Liver (tissue), 9 donors: ENCODE data around the gene PIPOX. TPM values are rescaled to one million over a fixed set of nuclear protein-coding genes. Genes with fewer than 3 reads are reported as not detected.

Source experiments
- DNase-seq: peaks from one replicate; pipeline ENCODE4 v3.0.0-alpha.2; 2017; ENCODE audit warnings: low spot score
- H3K27ac ChIP-seq, 2 donors: one replicate each; pipeline ENCODE4 v1.7.0; 2013; ENCODE audit warnings: inconsistent platforms in 2 of 2, low read length in 2 of 2, control low read depth in 1 of 2, low read depth in 1 of 2, mild to moderate bottlenecking in 1 of 2
- H3K27me3 ChIP-seq, 4 donors: one replicate each; pipeline versions ENCODE4 v1.6.1 to v1.7.0; 2013; ENCODE audit warnings: low read length in 3 of 4, inconsistent platforms in 1 of 4, mild to moderate bottlenecking in 1 of 4, moderate library complexity in 1 of 4; ENCODE audit not compliant: control insufficient read depth in 4 of 4, insufficient read depth in 4 of 4
- H3K36me3 ChIP-seq, 4 donors: one replicate each; pipeline versions ENCODE4 v1.6.1 to v1.7.0; 2013; ENCODE audit warnings: low read length in 3 of 4, mild to moderate bottlenecking in 3 of 4, low read depth in 1 of 4, moderate library complexity in 1 of 4; ENCODE audit not compliant: control insufficient read depth in 4 of 4, insufficient read depth in 3 of 4
- H3K4me1 ChIP-seq, 4 donors: one replicate each; pipeline versions ENCODE4 v1.6.1 to v1.7.0; 2013; ENCODE audit warnings: low read length in 3 of 4, mild to moderate bottlenecking in 3 of 4, moderate library complexity in 1 of 4; ENCODE audit not compliant: control insufficient read depth in 4 of 4, insufficient read depth in 4 of 4
- H3K4me3 ChIP-seq, 3 donors: one replicate each; pipeline versions ENCODE4 v1.6.1 to v1.7.0; 2013; ENCODE audit warnings: low read length in 3 of 3, control low read depth in 1 of 3, low read depth in 1 of 3, mild to moderate bottlenecking in 1 of 3
- H3K9ac ChIP-seq, 2 donors: one replicate each; pipeline ENCODE4 v1.7.0; 2013; ENCODE audit warnings: low read length in 2 of 2, mild to moderate bottlenecking in 2 of 2, moderate library complexity in 2 of 2, control low read depth in 1 of 2, low read depth in 1 of 2
- H3K9me3 ChIP-seq, 4 donors: one replicate each; pipeline versions ENCODE4 v1.6.1 to v1.7.0; 2013; ENCODE audit warnings: low read length in 3 of 4; ENCODE audit not compliant: control insufficient read depth in 4 of 4
- FOXA2 ChIP-seq: IDR thresholded peaks from 2 replicates; pipeline ENCODE4 v1.6.1; 2016; ENCODE audit warnings: antibody characterized with exemption
- GABPA ChIP-seq, 2 donors: IDR thresholded peaks in 1 of 2; conservative IDR thresholded peaks in 1 of 2; 2 replicates each; pipeline ENCODE4 v1.6.1; 2016; ENCODE audit warnings: antibody characterized with exemption in 2 of 2, mild to moderate bottlenecking in 1 of 2, moderate library complexity in 1 of 2
- HNF4A ChIP-seq, 2 donors: conservative IDR thresholded peaks; 2 replicates each; pipeline ENCODE4 v1.6.1; 2016; ENCODE audit warnings: antibody characterized with exemption in 2 of 2, mild to moderate bottlenecking in 2 of 2
- HNF4G ChIP-seq: IDR thresholded peaks from 2 replicates; pipeline ENCODE4 v1.6.1; 2016; ENCODE audit warnings: antibody characterized with exemption
- NR2F2 ChIP-seq: IDR thresholded peaks from 2 replicates; pipeline ENCODE4 v1.6.1; 2016; ENCODE audit warnings: antibody characterized with exemption
- RXRA ChIP-seq, 2 donors: IDR thresholded peaks; 2 replicates each; pipeline ENCODE4 v1.6.1; 2017 to 2018; ENCODE audit warnings: antibody characterized with exemption in 2 of 2, mild to moderate bottlenecking in 1 of 2
- TAF1 ChIP-seq: conservative IDR thresholded peaks from 2 replicates; pipeline ENCODE4 v1.6.1; 2016; ENCODE audit warnings: antibody characterized with exemption, mild to moderate bottlenecking
- YY1 ChIP-seq: IDR thresholded peaks from 2 replicates; pipeline ENCODE4 v1.6.1; 2016; ENCODE audit warnings: antibody characterized with exemption, mild to moderate bottlenecking
- WGBS: extraction: QIAGEN DNeasy Blood & Tissue Kit; methylation state at CpG from one replicate; pipeline ENCODE4 v1.1.7; 2013; 5-methylcytosine and 5-hydroxymethylcytosine counted together
- polyA plus RNA-seq, 2 donors: library from polyadenylated mRNA; stranded (reverse) in 1 of 2; unstranded in 1 of 2; fragments of 200-250 nt in 1 of 2; fragments of >200 nt in 1 of 2; fragmentation: Nextera tagmentation in 1 of 2; extraction: Ambion mirVana in 1 of 2; gene quantifications; one replicate each; pipeline versions ENCODE4 v1.2.1 to v1.2.3, GENCODE V29; 2013 to 2015
- total RNA-seq, 2 donors: library from RNA; depleted of rRNA; stranded (reverse); fragments of >200 nt; gene quantifications; one replicate each; pipeline ENCODE4 v1.2.3, GENCODE V29; 2014
- TF ChIP-seq, protein P1 (sequence below): IDR thresholded peaks from 2 replicates; pipeline ENCODE4 v1.6.1; 2016; ENCODE audit warnings: antibody characterized with exemption
- TF ChIP-seq, protein P2 (sequence below): IDR thresholded peaks from 2 replicates; pipeline ENCODE4 v1.6.1; 2016; ENCODE audit warnings: antibody characterized with exemption
- TF ChIP-seq, protein P3 (sequence below): IDR thresholded peaks from 2 replicates; pipeline ENCODE4 v1.6.1; 2016; ENCODE audit warnings: antibody characterized with exemption, mild to moderate bottlenecking
- TF ChIP-seq, protein P4 (sequence below): IDR thresholded peaks from 2 replicates; pipeline ENCODE4 v1.6.1; 2016; ENCODE audit warnings: antibody characterized with exemption
- donor health status: healthy.
- donor health status: healthy.
- donor health status: healthy.
- donor health status: healthy.
- donor health status: healthy.

The PIPOX gene
- total and polyA plus RNA-seq, 4 donors = 19.3 to 227 (median 158) TPM

DNA sequence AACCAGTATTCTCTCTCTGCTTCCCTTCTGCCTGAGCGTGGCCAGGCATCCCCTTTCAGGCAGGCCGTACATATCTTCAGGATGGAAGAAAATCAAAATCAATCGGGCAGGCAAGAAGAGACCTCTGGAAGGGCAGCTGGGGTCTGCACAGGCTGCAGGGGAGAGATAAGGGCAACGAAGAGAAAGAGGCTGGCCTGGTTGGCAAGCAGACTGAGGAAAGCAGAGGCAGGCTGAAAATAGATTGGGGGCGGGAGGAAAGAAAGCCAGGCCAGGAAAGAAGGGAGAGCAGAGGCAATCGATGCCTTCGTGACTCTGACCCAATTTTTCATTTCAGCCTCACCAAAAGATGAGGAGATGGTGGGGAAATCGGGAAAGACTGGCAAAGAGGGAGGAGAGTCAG lies 18.1 kb downstream of the PIPOX start:
- peak overlapping the region in 1 of 2 donors; percentile 12 for H3K27ac ChIP-seq
- no peak for TF ChIP-seq NR2F2
- no peak for TF ChIP-seq TAF1
- TF ChIP-seq HNF4A (conservative IDR thresholded peaks at IDR 0.05) = no peak
- TF ChIP-seq, protein P1, sequence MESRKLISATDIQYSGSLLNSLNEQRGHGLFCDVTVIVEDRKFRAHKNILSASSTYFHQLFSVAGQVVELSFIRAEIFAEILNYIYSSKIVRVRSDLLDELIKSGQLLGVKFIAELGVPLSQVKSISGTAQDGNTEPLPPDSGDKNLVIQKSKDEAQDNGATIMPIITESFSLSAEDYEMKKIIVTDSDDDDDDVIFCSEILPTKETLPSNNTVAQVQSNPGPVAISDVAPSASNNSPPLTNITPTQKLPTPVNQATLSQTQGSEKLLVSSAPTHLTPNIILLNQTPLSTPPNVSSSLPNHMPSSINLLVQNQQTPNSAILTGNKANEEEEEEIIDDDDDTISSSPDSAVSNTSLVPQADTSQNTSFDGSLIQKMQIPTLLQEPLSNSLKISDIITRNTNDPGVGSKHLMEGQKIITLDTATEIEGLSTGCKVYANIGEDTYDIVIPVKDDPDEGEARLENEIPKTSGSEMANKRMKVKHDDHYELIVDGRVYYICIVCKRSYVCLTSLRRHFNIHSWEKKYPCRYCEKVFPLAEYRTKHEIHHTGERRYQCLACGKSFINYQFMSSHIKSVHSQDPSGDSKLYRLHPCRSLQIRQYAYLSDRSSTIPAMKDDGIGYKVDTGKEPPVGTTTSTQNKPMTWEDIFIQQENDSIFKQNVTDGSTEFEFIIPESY = no peak
- no peak for TF ChIP-seq FOXA2
- TF ChIP-seq, protein P2, sequence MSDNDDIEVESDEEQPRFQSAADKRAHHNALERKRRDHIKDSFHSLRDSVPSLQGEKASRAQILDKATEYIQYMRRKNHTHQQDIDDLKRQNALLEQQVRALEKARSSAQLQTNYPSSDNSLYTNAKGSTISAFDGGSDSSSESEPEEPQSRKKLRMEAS = no peak
- no peak for TF ChIP-seq GABPA (IDR thresholded peaks at IDR 0.05 in 1 of 2, conservative IDR thresholded peaks at IDR 0.05 in 1 of 2)
- TF ChIP-seq, protein P3, sequence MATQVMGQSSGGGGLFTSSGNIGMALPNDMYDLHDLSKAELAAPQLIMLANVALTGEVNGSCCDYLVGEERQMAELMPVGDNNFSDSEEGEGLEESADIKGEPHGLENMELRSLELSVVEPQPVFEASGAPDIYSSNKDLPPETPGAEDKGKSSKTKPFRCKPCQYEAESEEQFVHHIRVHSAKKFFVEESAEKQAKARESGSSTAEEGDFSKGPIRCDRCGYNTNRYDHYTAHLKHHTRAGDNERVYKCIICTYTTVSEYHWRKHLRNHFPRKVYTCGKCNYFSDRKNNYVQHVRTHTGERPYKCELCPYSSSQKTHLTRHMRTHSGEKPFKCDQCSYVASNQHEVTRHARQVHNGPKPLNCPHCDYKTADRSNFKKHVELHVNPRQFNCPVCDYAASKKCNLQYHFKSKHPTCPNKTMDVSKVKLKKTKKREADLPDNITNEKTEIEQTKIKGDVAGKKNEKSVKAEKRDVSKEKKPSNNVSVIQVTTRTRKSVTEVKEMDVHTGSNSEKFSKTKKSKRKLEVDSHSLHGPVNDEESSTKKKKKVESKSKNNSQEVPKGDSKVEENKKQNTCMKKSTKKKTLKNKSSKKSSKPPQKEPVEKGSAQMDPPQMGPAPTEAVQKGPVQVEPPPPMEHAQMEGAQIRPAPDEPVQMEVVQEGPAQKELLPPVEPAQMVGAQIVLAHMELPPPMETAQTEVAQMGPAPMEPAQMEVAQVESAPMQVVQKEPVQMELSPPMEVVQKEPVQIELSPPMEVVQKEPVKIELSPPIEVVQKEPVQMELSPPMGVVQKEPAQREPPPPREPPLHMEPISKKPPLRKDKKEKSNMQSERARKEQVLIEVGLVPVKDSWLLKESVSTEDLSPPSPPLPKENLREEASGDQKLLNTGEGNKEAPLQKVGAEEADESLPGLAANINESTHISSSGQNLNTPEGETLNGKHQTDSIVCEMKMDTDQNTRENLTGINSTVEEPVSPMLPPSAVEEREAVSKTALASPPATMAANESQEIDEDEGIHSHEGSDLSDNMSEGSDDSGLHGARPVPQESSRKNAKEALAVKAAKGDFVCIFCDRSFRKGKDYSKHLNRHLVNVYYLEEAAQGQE = no peak
- no peaks in the 10 kb centered on the region for H3K9me3 ChIP-seq
- no peak overlapping the region for H3K9ac ChIP-seq
- peaks cover 0 to 4% (median under 1%) of the 10 kb centered on the region in 4 donors for H3K4me1 ChIP-seq
- H3K27me3 ChIP-seq = no peaks in the 10 kb centered on the region
- H3K36me3 ChIP-seq = peaks cover 0 to 5% (median 5%) of the 10 kb centered on the region in 4 donors
- WGBS = 35% methylated on average over 8 of the region's 8 CpGs
- H3K4me3 ChIP-seq = no peak overlapping the region
- no peak for DNase-seq

DNA sequence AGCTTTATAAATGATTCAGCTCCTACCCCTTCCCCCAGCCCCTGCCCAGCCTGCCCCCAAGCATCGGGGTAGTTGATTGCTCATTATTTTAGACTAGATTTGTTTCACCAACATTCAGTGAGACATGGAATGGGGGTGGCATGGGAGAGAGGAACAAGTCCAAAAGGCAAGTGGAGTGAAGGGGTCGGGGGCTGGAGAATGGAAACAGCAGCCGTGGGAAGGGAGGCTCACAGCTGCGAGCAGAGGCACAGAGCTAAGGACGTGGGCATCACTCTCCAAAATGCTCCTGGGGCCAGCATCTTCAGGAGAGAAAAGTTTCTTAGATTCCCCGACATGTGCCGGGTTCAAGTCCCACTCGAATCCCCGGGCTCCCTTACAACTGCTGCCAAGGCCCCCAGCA lies 19.3 kb downstream of the PIPOX start:
- H3K9me3 ChIP-seq = no peaks in the 10 kb centered on the region
- H3K27me3 ChIP-seq = no peaks in the 10 kb centered on the region
- DNase-seq = no peak
- H3K36me3 ChIP-seq = peaks cover 0 to 2% (median under 1%) of the 10 kb centered on the region in 4 donors
- H3K4me1 ChIP-seq = peaks cover 0 to 4% (median 0%) of the 10 kb centered on the region in 4 donors
- H3K4me3 ChIP-seq = no peak overlapping the region
- WGBS = 95% methylated on average over 9 of the region's 9 CpGs
- no peak overlapping the region for H3K27ac ChIP-seq
- TF ChIP-seq, protein P1 = no peak
- H3K9ac ChIP-seq = no peak overlapping the region

DNA sequence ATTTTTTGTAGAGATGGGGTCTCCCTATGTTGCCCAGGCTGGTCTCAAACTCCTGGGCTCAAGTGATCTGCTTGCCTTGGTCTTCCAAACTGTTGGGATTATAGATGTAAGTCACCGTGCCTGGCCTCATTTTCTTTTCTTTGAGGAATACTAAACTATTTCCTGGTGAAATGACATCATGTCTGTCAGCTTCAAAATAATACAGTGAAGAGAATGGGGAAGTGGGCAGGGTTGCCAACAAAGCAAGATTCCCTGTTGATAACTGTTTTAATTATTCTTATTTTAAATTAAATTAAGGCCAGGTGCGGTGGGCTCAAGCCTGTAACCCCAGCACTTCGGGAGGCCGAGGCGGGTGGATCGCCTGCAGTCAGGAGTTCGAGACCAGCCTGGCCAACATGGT lies 21.1 kb downstream of the PIPOX start:
- H3K9ac ChIP-seq = no peak overlapping the region
- no peak overlapping the region for H3K4me3 ChIP-seq
- 89% methylated on average over 7 of the region's 7 CpGs for WGBS
- no peaks in the 10 kb centered on the region for H3K9me3 ChIP-seq
- no peak overlapping the region for H3K27ac ChIP-seq
- H3K36me3 ChIP-seq = no peaks in the 10 kb centered on the region
- no peaks in the 10 kb centered on the region for H3K27me3 ChIP-seq
- peaks cover 0 to 4% (median 0%) of the 10 kb centered on the region in 4 donors for H3K4me1 ChIP-seq
- no peak for DNase-seq
- no peak for TF ChIP-seq RXRA (IDR thresholded peaks at IDR 0.05)
- TF ChIP-seq NR2F2 = no peak
- TF ChIP-seq, protein P1 = no peak
- no peak for TF ChIP-seq YY1
- TF ChIP-seq, protein P3 = no peak
- TF ChIP-seq, protein P2 = no peak
- TF ChIP-seq HNF4G = no peak
- TF ChIP-seq, protein P4, sequence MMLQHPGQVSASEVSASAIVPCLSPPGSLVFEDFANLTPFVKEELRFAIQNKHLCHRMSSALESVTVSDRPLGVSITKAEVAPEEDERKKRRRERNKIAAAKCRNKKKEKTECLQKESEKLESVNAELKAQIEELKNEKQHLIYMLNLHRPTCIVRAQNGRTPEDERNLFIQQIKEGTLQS = no peak
